Endothelial cell of umbilical vein (primary cell): ENCODE data around the gene PRRT4.

Experiments
- CTCF ChIP-seq, 2 donors: IDR thresholded peaks; 1 replicate in 1 of 2; 2 replicates in 1 of 2; pipeline ENCODE4 v1.5.1; 2011; ENCODE audit warnings: low read length in 2 of 2, mild to moderate bottlenecking in 2 of 2, moderate library complexity in 2 of 2, control low read depth in 1 of 2, inconsistent platforms in 1 of 2, low read depth in 1 of 2; ENCODE audit not compliant: insufficient read depth in 1 of 2; ENCODE audit errors: extremely low read depth in 1 of 2
- FOS ChIP-seq: IDR thresholded peaks from 2 replicates; pipeline ENCODE4 v1.6.1; 2011; ENCODE audit warnings: mild to moderate bottlenecking, low read length, moderate library complexity, borderline replicate concordance; ENCODE audit not compliant: insufficient read depth
- GATA2 ChIP-seq: IDR thresholded peaks from 2 replicates; pipeline ENCODE4 v1.7.0; 2011; ENCODE audit warnings: low read depth, mild to moderate bottlenecking, moderate library complexity, mixed read lengths, low read length; ENCODE audit not compliant: insufficient read length, insufficient read depth
- POLR2A ChIP-seq: IDR thresholded peaks from 2 replicates; pipeline ENCODE4 v1.6.1; 2012; ENCODE audit warnings: low read depth, mild to moderate bottlenecking, control low read depth, low read length
- POLR2AphosphoS5 ChIP-seq: IDR thresholded peaks from 2 replicates; pipeline ENCODE4 v1.6.1; 2012; ENCODE audit warnings: low read depth, mild to moderate bottlenecking, control low read depth, low read length, moderate library complexity; ENCODE audit not compliant: insufficient read depth

GRCh38 chr7:128400566-128400965 lies 39.1 kb upstream of the PRRT4 start:
- TF ChIP-seq CTCF (IDR thresholded peaks at IDR 0.05; ENCODE audit: extremely low read depth in 1 of 2, insufficient read depth in 1 of 2, low read depth in 1 of 2, low read length in 2 of 2) = no peak
- no peak for TF ChIP-seq GATA2
- TF ChIP-seq POLR2AphosphoS5 = no peak
- TF ChIP-seq FOS = no peak
- no peak for TF ChIP-seq POLR2A
